Prostate gland (tissue), 2 donors: ENCODE data around the gene SMOC1. TPM values are rescaled to one million over a fixed set of nuclear protein-coding genes. Genes with fewer than 3 reads are reported as not detected.
"Not testable (repeated sequence)": the region's sequence is repeated elsewhere in the genome, so short reads cannot be mapped to it uniquely, and the experiment has no call there.

ENCODE experiments used
- DNase-seq: peaks from one replicate; pipeline ENCODE4 v3.0.0-alpha.2; 2019; ENCODE audit warnings: low spot score
- H3K27ac ChIP-seq, 2 donors: fragments of 200-600 bp; sonication (generic); 2 replicates each; pipeline ENCODE4 v1.5.1; 2017 to 2019
- H3K27me3 ChIP-seq: fragments of 200-600 bp; sonication (generic); replicated peaks from 2 replicates; pipeline ENCODE4 v1.5.1; 2019; ENCODE audit not compliant: insufficient read depth
- H3K36me3 ChIP-seq, 2 donors: fragments of 200-600 bp; sonication (generic); 1 replicate in 1 of 2; 2 replicates in 1 of 2; pipeline versions ENCODE4 v1.5.1 to v1.8.1; 2017 to 2019
- H3K4me1 ChIP-seq: fragments of 200-600 bp; sonication (generic); replicated peaks from 2 replicates; pipeline ENCODE4 v1.5.1; 2019
- H3K4me3 ChIP-seq, 2 donors: fragments of 200-600 bp; sonication (generic); 2 replicates each; pipeline ENCODE4 v1.5.1; 2017 to 2019
- H3K9me3 ChIP-seq: fragments of 200-600 bp; sonication (generic); 2 replicates; pipeline ENCODE4 v1.5.1; 2017
- POLR2A ChIP-seq: fragments of 450-650 bp; IDR thresholded peaks from one replicate; pipeline ENCODE4 v1.6.1; 2016; ENCODE audit warnings: antibody characterized with exemption, mild to moderate bottlenecking
- POLR2AphosphoS5 ChIP-seq: sonication (generic); formaldehyde crosslinking; IDR thresholded peaks from one replicate; pipeline ENCODE4 v1.6.1; 2017; ENCODE audit warnings: antibody characterized with exemption
- WGBS: methylation state at CpG from one replicate; pipeline ENCODE4 v1.1.5; 2018; 5-methylcytosine and 5-hydroxymethylcytosine counted together
- intact Hi-C: fragments of 100-400 bp; cut with DNase I; formaldehyde crosslinking; loops from one replicate; pipeline ENCODE4 v1.14.2; 2022
- total RNA-seq, 2 donors: library from RNA; depleted of rRNA; stranded (reverse); fragments of >200 nt; gene quantifications; one replicate each; pipeline ENCODE4 v1.1.0, GENCODE V29; 2016
- TF ChIP-seq, protein P1 (sequence below), 4 experiments: fragments of 200-600 bp in 2 of 4; fragments of 450-650 bp in 2 of 4; sonication (generic) in 2 of 4; IDR thresholded peaks; 1 replicate in 3 of 4; 2 replicates in 1 of 4; pipeline ENCODE4 v1.5.1; 2016 to 2019; ENCODE audit warnings: antibody characterized with exemption in 4 of 4, mild to moderate bottlenecking in 2 of 4, moderate library complexity in 2 of 4

Gene SMOC1
- total RNA-seq, 2 donors from 2014 or later: 3.7 to 187 TPM

DNA sequence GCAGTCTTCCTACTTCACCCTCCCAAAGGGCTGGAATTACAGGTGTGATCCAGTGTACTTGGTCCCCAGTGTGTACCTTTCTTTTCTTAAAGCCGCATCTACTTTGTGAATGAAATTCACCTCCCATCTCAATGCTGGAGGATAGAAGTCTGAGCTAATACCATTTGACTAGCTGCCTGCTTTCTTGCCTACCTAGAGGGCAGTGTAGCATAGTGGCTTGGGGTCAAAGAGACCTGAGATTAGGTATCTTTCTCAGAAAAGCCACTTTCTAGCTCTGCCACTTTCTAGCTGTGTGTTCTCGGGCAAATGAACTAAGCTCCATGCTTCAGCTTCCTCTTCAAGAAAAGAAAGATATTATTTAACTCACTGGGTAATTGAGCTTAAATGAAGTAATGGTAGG, 16.9 kb downstream of the SMOC1 start:
- TF ChIP-seq, protein P1, sequence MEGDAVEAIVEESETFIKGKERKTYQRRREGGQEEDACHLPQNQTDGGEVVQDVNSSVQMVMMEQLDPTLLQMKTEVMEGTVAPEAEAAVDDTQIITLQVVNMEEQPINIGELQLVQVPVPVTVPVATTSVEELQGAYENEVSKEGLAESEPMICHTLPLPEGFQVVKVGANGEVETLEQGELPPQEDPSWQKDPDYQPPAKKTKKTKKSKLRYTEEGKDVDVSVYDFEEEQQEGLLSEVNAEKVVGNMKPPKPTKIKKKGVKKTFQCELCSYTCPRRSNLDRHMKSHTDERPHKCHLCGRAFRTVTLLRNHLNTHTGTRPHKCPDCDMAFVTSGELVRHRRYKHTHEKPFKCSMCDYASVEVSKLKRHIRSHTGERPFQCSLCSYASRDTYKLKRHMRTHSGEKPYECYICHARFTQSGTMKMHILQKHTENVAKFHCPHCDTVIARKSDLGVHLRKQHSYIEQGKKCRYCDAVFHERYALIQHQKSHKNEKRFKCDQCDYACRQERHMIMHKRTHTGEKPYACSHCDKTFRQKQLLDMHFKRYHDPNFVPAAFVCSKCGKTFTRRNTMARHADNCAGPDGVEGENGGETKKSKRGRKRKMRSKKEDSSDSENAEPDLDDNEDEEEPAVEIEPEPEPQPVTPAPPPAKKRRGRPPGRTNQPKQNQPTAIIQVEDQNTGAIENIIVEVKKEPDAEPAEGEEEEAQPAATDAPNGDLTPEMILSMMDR (IDR thresholded peaks at IDR 0.05): no peak
- TF ChIP-seq POLR2AphosphoS5: no peak
- no peak for TF ChIP-seq POLR2A
- Histone ChIP-seq H3K27ac (no peak overlapping the region), H3K4me1 (no peaks in the 10 kb centered on the region), H3K9me3 (no peaks in the 10 kb centered on the region), H3K36me3 (no peaks in the 10 kb centered on the region), H3K27me3 (no peaks in the 10 kb centered on the region), H3K4me3 (no peak overlapping the region)
- intact Hi-C loops: no loop called here
- DNase-seq: no peak
- 96% methylated on average over 2 of the region's 2 CpGs for WGBS

DNA sequence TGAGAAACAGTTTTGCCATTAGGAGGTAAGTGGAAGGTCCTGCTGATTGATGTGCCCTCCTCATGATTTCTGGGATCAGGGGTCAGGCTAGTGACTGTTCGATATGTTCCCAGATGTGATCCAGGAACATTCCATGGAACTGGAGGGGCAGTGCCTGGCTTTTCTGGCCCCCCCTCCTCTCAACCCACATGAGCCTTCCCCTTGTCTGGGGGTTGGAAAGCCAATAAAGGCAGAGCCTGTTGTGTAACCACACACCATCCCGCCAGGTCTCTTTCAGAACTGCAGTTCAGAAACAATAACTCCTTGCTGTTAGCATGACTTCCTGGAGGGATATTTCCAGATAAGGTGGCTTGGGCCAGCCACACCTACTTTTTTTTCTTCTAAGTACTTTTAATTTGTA, 17.8 kb downstream of the SMOC1 start:
- Histone ChIP-seq H3K9me3 (no peaks in the 10 kb centered on the region), H3K36me3 (no peaks in the 10 kb centered on the region), H3K4me3 (no peak overlapping the region), H3K27me3 (no peaks in the 10 kb centered on the region), H3K27ac (no peak overlapping the region), H3K4me1 (no peaks in the 10 kb centered on the region)
- intact Hi-C loops: no loop called here
- TF ChIP-seq POLR2AphosphoS5: no peak
- TF ChIP-seq, protein P1 (IDR thresholded peaks at IDR 0.05): no peak
- TF ChIP-seq POLR2A: no peak
- DNase-seq: no peak
- 80% methylated on average over 2 of the region's 2 CpGs for WGBS

DNA sequence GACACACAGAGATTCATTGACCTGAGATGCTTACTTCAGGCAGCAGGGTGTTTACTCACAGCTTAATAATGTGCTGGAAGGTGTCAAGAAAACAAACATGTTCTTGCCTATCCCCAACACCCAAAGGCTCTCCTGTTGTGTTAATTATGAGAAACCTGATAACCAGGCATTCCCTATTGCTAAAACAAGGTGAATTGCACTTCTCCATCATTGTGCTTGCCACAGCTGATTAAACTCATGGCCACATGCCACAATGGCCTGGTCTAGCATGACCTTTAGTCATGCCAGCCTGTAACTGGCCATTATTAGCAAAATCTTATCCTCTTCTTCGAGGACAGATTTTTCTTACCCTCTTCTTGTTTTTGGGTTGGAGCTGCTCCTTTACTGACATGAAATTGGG, 21.4 kb downstream of the SMOC1 start:
- no peak for DNase-seq
- Histone ChIP-seq H3K27me3 (no peaks in the 10 kb centered on the region), H3K4me1 (no peaks in the 10 kb centered on the region), H3K9me3 (no peaks in the 10 kb centered on the region), H3K27ac (no peak overlapping the region), H3K36me3 (no peaks in the 10 kb centered on the region), H3K4me3 (no peak overlapping the region)
- intact Hi-C loops: no loop called here
- TF ChIP-seq POLR2A: no peak
- TF ChIP-seq POLR2AphosphoS5: no peak
- TF ChIP-seq, protein P1 (IDR thresholded peaks at IDR 0.05): no peak
- 83% methylated on average over 1 of the region's 1 CpG for WGBS

DNA sequence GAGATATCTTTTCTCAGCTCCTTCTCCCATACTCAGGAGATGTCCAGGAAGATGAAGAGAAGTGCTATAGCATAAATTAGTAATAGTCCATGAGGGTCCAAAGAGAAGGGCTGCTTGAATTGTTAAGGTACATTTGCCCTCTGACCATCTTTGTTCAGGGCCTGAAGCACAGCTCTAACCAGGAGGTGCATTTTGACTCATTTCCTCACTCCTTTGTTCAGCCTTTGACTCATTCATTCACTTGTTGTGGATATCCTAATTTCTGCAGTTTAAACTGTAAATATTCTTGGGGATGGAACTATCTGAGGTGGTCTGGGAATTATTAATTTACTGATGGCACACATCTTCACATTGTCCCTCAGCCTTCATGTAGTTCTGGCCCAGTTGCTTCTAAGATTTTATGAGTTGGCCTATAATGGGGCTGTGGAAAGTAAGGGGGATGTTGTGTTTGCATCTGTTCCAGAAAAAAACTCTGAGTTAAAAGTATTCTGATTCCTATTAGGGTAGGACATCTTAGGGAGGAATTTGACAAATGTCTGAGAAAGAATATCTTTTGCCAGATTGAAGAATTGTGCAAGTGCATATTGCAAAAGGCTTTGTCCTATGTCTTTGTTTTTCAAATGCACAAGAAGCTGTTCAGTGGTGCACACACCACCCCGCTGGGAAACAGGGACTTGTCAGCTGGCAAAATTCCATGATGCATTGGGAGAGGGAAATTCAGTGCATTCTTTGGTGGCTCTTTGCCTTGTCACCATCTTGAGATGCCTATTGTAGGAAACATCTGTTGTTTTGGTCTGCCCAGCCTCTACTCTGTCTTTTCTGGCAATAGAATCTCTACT, 22.1 kb downstream of the SMOC1 start:
- Histone ChIP-seq H3K27me3 (no peaks in the 10 kb centered on the region), H3K4me3 (no peak overlapping the region), H3K36me3 (no peaks in the 10 kb centered on the region), H3K9me3 (no peaks in the 10 kb centered on the region), H3K27ac (no peak overlapping the region), H3K4me1 (no peaks in the 10 kb centered on the region)
- WGBS: 22% methylated on average over 1 of the region's 1 CpG
- DNase-seq: no peak
- intact Hi-C loops: no loop called here
- TF ChIP-seq POLR2A: no peak
- no peak for TF ChIP-seq POLR2AphosphoS5

DNA sequence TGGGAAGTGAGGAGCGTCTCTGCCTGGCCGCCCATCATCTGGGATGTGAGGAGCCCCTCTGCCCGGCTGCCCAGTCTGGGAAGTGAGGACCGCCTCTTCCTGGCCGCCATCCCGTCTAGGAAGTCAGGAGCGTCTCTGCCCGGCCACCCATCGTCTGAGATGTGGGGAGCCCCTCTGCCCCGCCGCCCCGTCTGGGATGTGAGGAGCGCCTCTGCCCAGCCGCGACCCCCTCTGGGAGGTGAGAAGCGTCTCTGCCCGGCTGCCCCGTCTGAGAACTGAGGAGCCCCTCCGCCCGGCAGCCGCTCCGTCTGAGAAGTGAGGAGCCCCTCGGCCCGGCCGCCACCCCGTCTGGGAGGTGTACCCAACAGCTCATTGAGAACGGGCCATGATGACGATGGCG, 23.8 kb downstream of the SMOC1 start:
- DNase-seq, H3K27ac ChIP-seq, H3K9me3 ChIP-seq, H3K4me1 ChIP-seq, H3K4me3 ChIP-seq, intact Hi-C loops, H3K36me3 ChIP-seq, H3K27me3 ChIP-seq: not testable (repeated sequence)
- WGBS: 97% methylated on average over 29 of the region's 29 CpGs

DNA sequence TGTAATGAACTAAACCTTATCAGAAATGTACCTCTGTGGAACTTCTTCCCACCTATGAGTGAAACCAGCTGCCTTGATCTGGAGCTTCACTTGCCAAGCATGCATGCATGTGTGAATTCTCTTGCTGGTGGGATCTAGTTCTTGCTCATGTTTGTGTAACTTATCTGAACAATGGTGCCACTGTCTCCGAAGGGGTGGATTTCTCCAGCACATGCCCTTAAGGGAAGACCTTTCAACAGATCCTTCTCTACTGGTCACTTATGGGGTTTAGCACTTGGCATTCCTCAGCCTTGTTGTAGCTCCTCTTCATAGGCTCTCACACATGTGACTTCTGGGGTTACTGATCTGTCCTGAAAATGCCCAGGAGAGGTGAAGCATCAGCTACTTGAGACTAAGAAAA, 25.0 kb downstream of the SMOC1 start:
- H3K27ac ChIP-seq: no peak overlapping the region
- 88% methylated on average over 1 of the region's 1 CpG for WGBS
- intact Hi-C loops: no loop called here
- no peak for DNase-seq
- no peaks in the 10 kb centered on the region for H3K36me3 ChIP-seq
- TF ChIP-seq POLR2A: no peak
- no peaks in the 10 kb centered on the region for H3K27me3 ChIP-seq
- H3K4me1 ChIP-seq: no peaks in the 10 kb centered on the region
- no peaks in the 10 kb centered on the region for H3K9me3 ChIP-seq
- no peak overlapping the region for H3K4me3 ChIP-seq
